Natural killer cell treated with Interleukin-12 subunit alpha and Interleukin-12 subunit beta and Interleukin-15 and Interleukin-18, amount 100 ng/mL, for 72 hours (primary cell): ENCODE measurements around the gene ACLY. TPM values are rescaled to one million over a fixed set of nuclear protein-coding genes. Genes with fewer than 3 reads are reported as not detected.
"Not testable (repeated sequence)": the region's sequence is repeated elsewhere in the genome, so short reads cannot be mapped to it uniquely, and the experiment has no call there.

Source experiments
- ATAC-seq, 2 donors: fragments of 150-1000 bp; cut with Tn5 transposase in 1 of 2; sonication (Bioruptor Pico), chemical (Tn5 transposase) in 1 of 2; 2 replicates each; pipeline ENCODE4 v1.10.0; 2021
- DNase-seq: peaks from one replicate; pipeline ENCODE4 v3.0.0; 2022; ENCODE audit warnings: low spot score
- H3K27ac Mint-ChIP-seq, 2 donors: 1 replicate in 1 of 2; 2 replicates in 1 of 2; pipeline ENCODE4 v1.8.0; 2022; ENCODE audit warnings: mixed read lengths in 2 of 2, mild to moderate bottlenecking in 1 of 2, moderate library complexity in 1 of 2
- H3K27me3 Mint-ChIP-seq, 2 donors: 1 replicate in 1 of 2; 2 replicates in 1 of 2; pipeline ENCODE4 v1.8.0; 2022; ENCODE audit warnings: mixed read lengths in 2 of 2
- H3K36me3 Mint-ChIP-seq: one replicate; pipeline ENCODE4 v1.8.0; 2022; ENCODE audit warnings: mixed read lengths
- H3K4me1 Mint-ChIP-seq, 2 donors: 1 replicate in 1 of 2; 2 replicates in 1 of 2; pipeline ENCODE4 v1.8.0; 2022; ENCODE audit warnings: low read depth in 2 of 2, mixed read lengths in 2 of 2, mild to moderate bottlenecking in 1 of 2
- H3K4me3 Mint-ChIP-seq: one replicate; pipeline ENCODE4 v1.8.0; 2022; ENCODE audit warnings: mixed read lengths
- H3K9me3 Mint-ChIP-seq: 2 replicates; pipeline ENCODE4 v1.8.0; 2022; ENCODE audit warnings: mixed read lengths
- total RNA-seq, 2 donors: library from RNA; stranded (reverse); gene quantifications; one replicate each; pipeline ENCODE4 v1.2.3, GENCODE V29; 2022

ACLY gene
- total RNA-seq, 2 donors from 2014 or later, result 200 to 243 TPM

- no peak within 1 kb of the TSS for H3K4me3 Mint-ChIP-seq
Observed at GRCh38 chr17:41864836-41865595, 53.7 kb downstream of the ACLY start, which contains the start of gene KLHL11. TSS of gene KLHL11 (minus strand) at chr17:41865423. CDS start at chr17:41865370, 53 bp downstream.

GRCh38 chr17:41864498-41864835 lies 54.3 kb downstream of the ACLY start:
- Mint-ChIP-seq H3K36me3 (peaks cover 10% of the 10 kb centered on the region), H3K27ac (no peak overlapping the region), H3K4me1 (peaks cover 10 to 16% of the 10 kb centered on the region in 2 donors), H3K4me3 (no peak overlapping the region), H3K27me3 (no peaks in the 10 kb centered on the region), H3K9me3 (no peaks in the 10 kb centered on the region)
- no peak for ATAC-seq
- peak; percentile 68 for DNase-seq

More at GRCh38 chr17:41864836-41865595, 53.7 kb downstream of the ACLY start, which contains the start of gene KLHL11:
- peak within 1 kb of the TSS in 1 of 2 donors; percentile 26 for H3K27ac Mint-ChIP-seq
- DNase-seq (peak; percentile 89), ATAC-seq (peak; percentile 98)
- peaks cover 10 to 16% of the 10 kb centered on the region in 2 donors for H3K4me1 Mint-ChIP-seq
- no peaks in the 10 kb centered on the region for H3K9me3 Mint-ChIP-seq
- no peaks in the 10 kb centered on the region for H3K27me3 Mint-ChIP-seq
- peaks cover 10% of the 10 kb centered on the region for H3K36me3 Mint-ChIP-seq

DNA sequence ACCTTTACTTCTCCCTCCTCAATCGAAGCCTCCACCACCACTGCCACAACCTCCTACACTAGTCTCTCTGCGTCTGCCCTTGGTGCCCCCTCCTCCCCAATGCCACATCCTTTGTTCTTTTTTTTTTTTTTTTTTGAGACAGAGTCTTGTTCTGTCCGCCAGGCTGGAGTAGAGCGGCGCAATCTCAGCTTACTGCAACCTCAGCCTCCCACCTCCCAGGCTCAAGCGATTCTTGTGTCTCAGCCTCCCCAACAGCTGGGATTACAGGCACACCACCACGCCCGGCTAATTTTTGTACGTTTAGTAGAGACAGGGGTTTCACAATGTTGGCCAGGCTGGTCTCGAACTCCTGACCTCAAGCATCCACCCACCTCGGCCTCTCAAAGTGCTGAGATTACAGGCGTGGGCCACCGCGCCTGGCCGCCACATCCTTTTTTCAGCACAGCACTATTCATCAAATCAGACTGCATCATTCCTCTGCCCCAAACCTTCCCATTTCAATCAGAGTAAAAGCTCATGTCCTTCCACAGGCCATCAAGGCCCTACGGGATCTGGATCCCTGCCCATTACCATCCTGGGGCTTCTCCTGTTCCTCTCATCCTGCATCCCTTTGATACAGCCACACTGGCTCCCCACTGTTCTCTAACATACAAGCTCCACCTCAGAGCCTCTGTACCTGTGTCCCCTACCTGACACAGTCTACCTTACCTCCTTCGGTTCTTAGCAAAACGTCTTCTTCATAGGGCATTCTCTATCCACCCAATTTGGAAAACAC lies 55.5 kb downstream of the ACLY start:
- Mint-ChIP-seq H3K27me3 (no peaks in the 10 kb centered on the region), H3K9me3 (no peaks in the 10 kb centered on the region), H3K27ac (no peak overlapping the region), H3K4me3 (no peak overlapping the region), H3K36me3 (peaks cover 4% of the 10 kb centered on the region), H3K4me1 (peaks cover 10 to 16% of the 10 kb centered on the region in 2 donors)
- ATAC-seq, result no peak
- DNase-seq, result no peak

GRCh38 chr17:41860254-41860931 lies 58.4 kb downstream of the ACLY start:
- no peaks in the 10 kb centered on the region for H3K36me3 Mint-ChIP-seq
- H3K9me3 Mint-ChIP-seq, result no peaks in the 10 kb centered on the region
- no peak overlapping the region for H3K27ac Mint-ChIP-seq
- no peak overlapping the region for H3K4me3 Mint-ChIP-seq
- peaks cover 12 to 13% of the 10 kb centered on the region in 2 donors for H3K4me1 Mint-ChIP-seq
- DNase-seq (no peak), ATAC-seq (no peak)
- H3K27me3 Mint-ChIP-seq, result no peaks in the 10 kb centered on the region

- H3K4me1 Mint-ChIP-seq, H3K36me3 Mint-ChIP-seq, H3K9me3 Mint-ChIP-seq, H3K4me3 Mint-ChIP-seq, ATAC-seq, H3K27ac Mint-ChIP-seq, H3K27me3 Mint-ChIP-seq, DNase-seq: not testable (repeated sequence)
Observed at GRCh38 chr17:41851382-41851781, 67.4 kb downstream of the ACLY start.

- Mint-ChIP-seq H3K9me3 (no peaks in the 10 kb centered on the region), H3K36me3 (no peaks in the 10 kb centered on the region)
Observed at GRCh38 chr17:41849251-41849990, 69.3 kb downstream of the ACLY start.

DNA sequence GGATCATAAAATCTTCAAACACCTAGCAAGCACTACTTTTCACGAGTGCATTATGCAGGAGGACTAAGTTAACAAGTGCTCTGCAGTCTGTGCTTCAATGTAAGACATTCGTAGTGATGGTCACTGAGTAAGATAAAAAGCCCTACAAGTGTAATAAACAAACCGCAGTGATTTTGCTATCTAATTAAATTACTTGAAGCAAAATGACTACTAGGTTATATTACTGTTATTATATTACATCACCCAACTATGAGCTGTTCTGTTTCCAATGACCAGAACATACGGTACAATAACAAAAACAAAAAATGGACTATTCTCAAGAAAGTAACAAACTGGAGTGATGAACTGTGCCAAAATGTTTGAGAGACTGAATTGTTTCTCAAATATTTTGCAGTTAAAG lies 70.0 kb downstream of the ACLY start:
- ATAC-seq, result no peak
- H3K9me3 Mint-ChIP-seq, result no peaks in the 10 kb centered on the region
- no peaks in the 10 kb centered on the region for H3K27me3 Mint-ChIP-seq
- H3K36me3 Mint-ChIP-seq, result no peaks in the 10 kb centered on the region
- H3K4me1 Mint-ChIP-seq, result peaks cover 3 to 13% of the 10 kb centered on the region in 2 donors
- H3K27ac Mint-ChIP-seq, result no peak overlapping the region
- no peak for DNase-seq
- H3K4me3 Mint-ChIP-seq, result no peak overlapping the region

More at GRCh38 chr17:41849251-41849990, 69.3 kb downstream of the ACLY start:
- no peak overlapping the region for H3K27ac Mint-ChIP-seq
- H3K27me3 Mint-ChIP-seq, result no peaks in the 10 kb centered on the region
- no peak for DNase-seq
- H3K4me3 Mint-ChIP-seq, result no peak overlapping the region
- H3K4me1 Mint-ChIP-seq, result peaks cover 3 to 13% of the 10 kb centered on the region in 2 donors
- ATAC-seq, result no peak

GRCh38 chr17:41844971-41845370 lies 73.8 kb downstream of the ACLY start:
- Mint-ChIP-seq H3K4me3 (no peak overlapping the region), H3K4me1 (peaks cover 3 to 10% of the 10 kb centered on the region in 2 donors), H3K9me3 (no peaks in the 10 kb centered on the region), H3K27me3 (no peaks in the 10 kb centered on the region), H3K27ac (no peak overlapping the region), H3K36me3 (no peaks in the 10 kb centered on the region)
- DNase-seq, result no peak
- ATAC-seq, result no peak

DNA sequence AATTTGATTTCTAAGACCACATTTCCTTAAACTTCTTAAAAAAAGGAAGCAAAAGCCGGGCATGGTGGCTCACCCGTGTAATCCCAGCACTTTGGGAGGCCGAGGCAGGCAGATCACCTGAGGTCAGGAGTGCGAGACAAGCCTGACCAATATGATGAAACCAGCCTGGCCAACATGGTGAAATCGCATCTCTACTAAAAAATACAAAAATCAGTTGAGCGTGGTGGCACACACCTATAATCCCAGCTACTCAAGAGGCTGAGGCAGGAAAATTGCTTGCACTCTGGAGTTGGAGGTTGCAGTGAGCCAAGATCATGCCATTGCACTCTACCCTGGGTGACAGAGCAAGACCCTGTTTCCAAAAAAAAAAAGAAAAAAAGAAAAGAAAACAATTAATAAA lies 78.0 kb downstream of the ACLY start:
- H3K9me3 Mint-ChIP-seq, H3K27ac Mint-ChIP-seq, H3K4me3 Mint-ChIP-seq, H3K4me1 Mint-ChIP-seq, H3K27me3 Mint-ChIP-seq, DNase-seq, H3K36me3 Mint-ChIP-seq, ATAC-seq: not testable (repeated sequence)

- not testable (repeated sequence) for H3K27me3 Mint-ChIP-seq, H3K27ac Mint-ChIP-seq, ATAC-seq, H3K4me1 Mint-ChIP-seq, DNase-seq, H3K4me3 Mint-ChIP-seq, H3K9me3 Mint-ChIP-seq, H3K36me3 Mint-ChIP-seq
Observed at GRCh38 chr17:41839448-41839847, 79.3 kb downstream of the ACLY start.

GRCh38 chr17:41837761-41838538 lies 80.8 kb downstream of the ACLY start, which contains the start of gene KLHL10:
TSS of gene KLHL10 (plus strand) at chr17:41837825. CDS start at chr17:41837933, 108 bp downstream.
- Mint-ChIP-seq H3K4me1 (peaks cover 7% of the 10 kb centered on the region in 2 donors), H3K36me3 (no peaks in the 10 kb centered on the region), H3K9me3 (no peaks in the 10 kb centered on the region), H3K27ac (no peak within 1 kb of the TSS), H3K27me3 (peaks cover 0 to 2% of the 10 kb centered on the region in 2 donors), H3K4me3 (peak within 1 kb of the TSS; percentile 78)
- DNase-seq (no peak), ATAC-seq (no peak)

DNA sequence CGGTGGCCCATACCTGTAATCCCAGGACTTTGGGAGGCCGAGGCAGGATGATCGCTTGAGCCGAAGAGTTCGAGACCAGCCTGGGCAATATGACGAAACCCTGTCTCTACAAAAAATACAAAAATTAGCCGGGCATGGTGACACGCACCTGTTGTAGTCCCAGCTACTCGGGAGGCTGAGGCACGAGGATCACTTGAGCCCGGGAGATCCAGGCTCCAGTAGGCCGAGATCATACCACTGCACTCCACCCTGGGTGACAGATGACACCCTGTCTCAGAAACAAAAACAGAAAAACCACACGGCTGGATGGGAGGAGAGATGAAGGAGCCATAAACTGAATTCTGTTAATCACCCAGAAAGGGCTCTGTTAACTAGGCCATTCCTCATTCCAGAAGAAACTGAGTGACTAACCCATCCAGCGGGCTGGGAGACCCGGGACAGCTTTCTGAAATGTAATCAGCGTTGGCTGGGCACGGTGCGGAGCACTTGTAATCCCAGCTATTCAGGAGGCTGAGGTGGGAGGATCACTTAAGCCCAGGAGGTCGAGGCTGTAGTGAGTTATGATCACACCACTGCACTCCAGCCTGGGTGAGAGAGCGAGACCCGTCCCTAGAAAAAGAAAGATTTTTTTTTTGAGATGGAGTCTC lies 82.1 kb downstream of the ACLY start:
- Mint-ChIP-seq H3K4me3 (peak overlapping the region; percentile 78), H3K27ac (no peak overlapping the region), H3K36me3 (no peaks in the 10 kb centered on the region), H3K27me3 (peaks cover 0 to 2% of the 10 kb centered on the region in 2 donors), H3K4me1 (peaks cover 7% of the 10 kb centered on the region in 2 donors), H3K9me3 (no peaks in the 10 kb centered on the region)
- no peak for DNase-seq
- ATAC-seq, result no peak
